Retina (tissue), 1 donor: ENCODE data around the gene RAI14.

Source experiments
- DNase-seq: peaks from one replicate; pipeline ENCODE4 v3.0.0-alpha.2; 2016

Gene RAI14

GRCh38 chr5:34680896-34681295, 24.8 kb downstream of the RAI14 start:
- no peak for DNase-seq

- no peak for DNase-seq
These were observed 26.9 kb downstream of the RAI14 start for GRCh38 chr5:34682926-34683623.

GRCh38 chr5:34684281-34684979, 28.3 kb downstream of the RAI14 start:
- DNase-seq: peak; percentile 64

DNA sequence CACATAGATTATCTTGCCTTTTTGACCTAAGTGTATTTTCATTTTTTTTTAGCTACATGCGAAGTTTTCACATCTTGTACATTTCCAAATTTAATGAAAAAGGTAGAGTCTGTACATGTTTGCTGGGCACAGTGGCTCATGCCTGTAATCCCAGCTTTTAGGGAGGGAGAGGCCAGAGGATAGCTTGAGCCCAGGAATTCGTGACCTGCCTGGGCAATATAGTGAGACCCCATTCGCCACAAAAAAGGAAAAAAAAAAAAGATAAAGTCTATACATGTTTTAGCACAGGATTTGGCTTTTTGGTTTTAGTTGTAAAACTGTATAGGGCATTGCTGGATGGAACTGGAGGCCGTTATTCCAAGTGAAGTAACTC, 28.8 kb downstream of the RAI14 start:
- DNase-seq: no peak

DNA sequence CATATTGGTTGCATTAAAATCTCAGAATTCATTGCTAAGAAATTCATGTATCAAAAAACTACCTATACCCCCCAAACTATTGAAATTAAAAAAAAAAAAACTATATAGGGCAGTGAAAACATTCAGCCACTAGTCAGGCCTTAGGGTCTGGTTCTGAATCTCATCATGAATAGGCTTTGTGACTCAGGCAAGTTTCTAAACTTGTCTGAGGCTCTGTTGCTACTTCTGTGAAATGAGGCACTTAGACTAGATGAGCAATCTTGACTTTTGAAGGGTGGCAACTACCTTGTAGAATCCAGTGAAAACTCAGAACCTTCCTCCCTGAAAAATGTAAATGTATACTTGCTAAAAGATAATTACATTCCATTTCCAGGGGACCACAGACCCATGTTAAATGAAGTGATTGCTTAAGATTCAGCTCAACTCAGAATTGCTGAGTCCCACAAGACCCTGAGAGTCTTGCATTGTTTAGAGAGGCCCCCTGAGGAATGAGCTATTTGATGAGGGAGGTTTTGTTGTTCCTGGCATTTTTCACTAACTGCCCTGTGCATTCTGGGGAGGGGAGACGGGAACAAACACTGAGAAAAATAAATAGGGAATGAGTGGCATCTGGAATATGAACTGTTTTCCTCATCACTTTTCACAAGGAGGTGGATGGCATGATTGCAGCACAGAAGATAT, 29.5 kb downstream of the RAI14 start:
- peak; percentile 49 for DNase-seq

- DNase-seq: no peak
These were observed 30.7 kb downstream of the RAI14 start for GRCh38 chr5:34686762-34687268.

GRCh38 chr5:34687269-34688011, 31.3 kb downstream of the RAI14 start:
- DNase-seq: no peak

GRCh38 chr5:34688015-34688810, 32.1 kb downstream of the RAI14 start:
- no peak for DNase-seq

- no peak for DNase-seq
These were observed 34.2 kb downstream of the RAI14 start for GRCh38 chr5:34690301-34690700.

- no peak for DNase-seq
These were observed 34.8 kb downstream of the RAI14 start for GRCh38 chr5:34690898-34691297.

DNA sequence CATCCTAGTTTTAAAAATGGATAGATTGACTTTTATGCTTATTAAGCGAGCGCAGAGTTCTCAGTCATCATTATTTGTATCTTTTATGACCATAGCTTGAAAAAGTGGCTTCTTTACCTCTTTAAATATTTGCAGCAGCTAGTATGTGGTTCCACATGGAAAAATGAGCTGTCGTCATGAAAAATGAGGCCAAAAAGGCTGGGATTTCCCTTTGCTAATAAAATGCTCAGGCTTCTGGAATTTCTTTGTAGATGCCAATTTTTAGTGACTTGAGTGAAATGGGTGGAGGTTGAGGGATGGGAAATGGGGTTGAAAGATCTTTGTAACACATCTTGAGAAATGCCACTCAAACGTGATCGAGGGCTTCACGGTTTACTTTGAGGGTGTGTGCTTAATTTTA, 35.2 kb downstream of the RAI14 start:
- no peak for DNase-seq

DNA sequence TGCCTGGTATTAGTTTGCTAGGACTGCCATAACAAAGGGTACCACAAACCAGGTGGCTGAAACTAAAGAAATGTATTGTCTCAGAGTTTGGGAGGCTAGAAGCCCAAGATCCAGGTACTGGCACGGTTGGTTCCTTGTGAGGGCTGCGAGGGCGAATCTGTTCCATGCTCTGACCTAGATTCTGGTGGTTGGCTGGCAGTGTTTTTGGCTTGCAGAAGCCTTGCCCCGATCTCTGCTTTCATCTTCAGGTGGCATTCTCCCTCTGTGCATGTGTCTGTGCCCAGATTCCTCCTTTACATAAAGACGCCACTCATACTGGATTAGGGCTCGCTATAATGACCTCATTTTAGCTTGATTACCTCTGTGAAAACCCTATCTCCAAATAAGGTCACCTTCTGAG, 36.7 kb downstream of the RAI14 start:
- DNase-seq: no peak

- no peak for DNase-seq
These were observed 37.9 kb downstream of the RAI14 start for GRCh38 chr5:34694012-34694411.

GRCh38 chr5:34694685-34695084, 38.6 kb downstream of the RAI14 start:
- DNase-seq: no peak

DNA sequence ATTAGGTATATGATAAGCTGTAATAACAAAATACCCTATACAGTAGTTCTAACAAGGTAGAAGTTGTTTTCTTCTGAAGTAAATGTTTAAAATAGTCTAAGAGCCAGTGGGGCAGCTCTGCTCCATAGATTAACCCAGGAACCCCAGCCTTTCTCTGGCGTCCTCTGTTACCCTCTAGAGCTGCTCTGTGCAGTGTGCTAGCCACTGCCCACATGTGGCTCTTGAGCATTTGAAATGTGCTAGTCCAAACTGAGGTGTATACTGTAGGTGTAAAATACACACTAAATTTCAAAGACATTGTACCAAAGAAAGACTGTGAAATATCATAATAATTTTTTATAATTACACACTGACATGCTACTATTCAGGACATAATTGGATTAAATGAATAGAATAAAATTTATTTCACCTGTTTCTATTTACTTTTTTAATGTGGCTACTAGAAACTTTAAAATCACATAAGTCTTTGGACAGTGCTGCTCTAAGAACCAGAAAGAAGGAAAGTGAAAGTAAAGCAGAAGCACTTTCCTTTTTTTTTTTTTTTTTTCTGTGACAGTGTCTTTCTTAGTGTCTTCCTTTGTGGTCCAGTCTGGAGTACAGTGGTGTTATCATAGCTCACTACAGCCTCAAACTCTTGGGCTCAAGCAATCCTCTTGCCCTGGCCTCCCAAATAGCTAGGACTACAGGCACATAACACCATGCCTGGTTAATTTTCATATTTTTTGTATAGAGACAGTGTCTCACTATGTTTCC, 39.3 kb downstream of the RAI14 start:
- DNase-seq: no peak

DNA sequence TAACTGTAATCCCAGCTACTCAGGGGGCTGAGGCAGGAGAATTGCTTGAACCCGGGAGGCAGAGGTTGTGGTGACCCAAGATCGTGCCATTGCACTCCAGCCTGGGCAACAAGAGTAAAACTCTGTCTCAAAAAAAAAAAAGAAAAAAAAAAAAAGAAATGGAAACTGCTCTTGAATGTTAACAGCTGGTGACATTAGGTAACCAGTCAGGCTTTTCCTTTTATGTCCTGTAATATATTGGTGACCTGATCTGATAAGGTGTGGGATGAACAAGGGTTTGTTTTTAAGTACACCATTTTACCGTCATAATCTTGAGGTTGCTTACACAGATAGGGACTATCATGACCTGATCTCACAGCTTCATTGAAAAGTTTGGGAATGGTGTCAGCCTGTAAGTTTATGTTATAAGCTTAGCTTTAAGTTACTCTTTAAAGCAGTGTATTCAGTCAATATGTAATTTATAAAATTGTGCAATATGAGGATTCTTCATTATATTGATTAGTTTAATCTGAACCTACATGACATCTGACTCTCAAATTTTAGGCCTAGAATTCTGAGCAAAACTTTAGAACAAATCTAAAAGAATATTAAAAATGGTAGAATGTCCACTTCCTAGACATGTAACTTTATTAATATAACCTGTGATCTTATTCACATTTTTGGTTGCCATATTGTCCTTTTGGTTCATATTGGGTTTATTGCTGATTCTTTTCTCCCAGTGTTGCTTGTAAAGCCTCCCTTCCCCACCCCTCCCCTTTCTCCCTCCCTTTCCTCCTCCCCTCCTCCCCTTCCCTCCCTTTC, 41.4 kb downstream of the RAI14 start:
- DNase-seq: no peak

GRCh38 chr5:34698109-34698419, 41.9 kb downstream of the RAI14 start:
- no peak for DNase-seq

DNA sequence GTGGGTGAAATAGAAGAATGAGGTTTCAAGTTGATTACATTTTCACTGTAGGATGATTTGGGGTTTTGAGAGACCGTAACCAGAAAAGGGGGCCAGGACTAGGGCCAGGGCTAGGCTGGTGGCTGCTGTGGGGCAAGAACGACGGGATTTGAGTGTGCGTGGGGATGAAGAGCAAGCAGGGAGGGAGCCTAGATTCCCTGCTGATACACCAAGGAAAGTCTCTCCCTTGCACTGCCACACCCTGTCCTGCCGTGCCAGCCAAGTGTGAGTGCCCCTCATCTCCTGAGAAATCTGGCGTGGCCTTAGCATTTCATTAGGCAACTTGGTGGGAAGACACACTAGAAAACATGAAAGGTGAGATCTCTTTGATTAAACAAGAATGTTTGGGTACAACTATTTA, 42.6 kb downstream of the RAI14 start:
- DNase-seq: no peak

DNA sequence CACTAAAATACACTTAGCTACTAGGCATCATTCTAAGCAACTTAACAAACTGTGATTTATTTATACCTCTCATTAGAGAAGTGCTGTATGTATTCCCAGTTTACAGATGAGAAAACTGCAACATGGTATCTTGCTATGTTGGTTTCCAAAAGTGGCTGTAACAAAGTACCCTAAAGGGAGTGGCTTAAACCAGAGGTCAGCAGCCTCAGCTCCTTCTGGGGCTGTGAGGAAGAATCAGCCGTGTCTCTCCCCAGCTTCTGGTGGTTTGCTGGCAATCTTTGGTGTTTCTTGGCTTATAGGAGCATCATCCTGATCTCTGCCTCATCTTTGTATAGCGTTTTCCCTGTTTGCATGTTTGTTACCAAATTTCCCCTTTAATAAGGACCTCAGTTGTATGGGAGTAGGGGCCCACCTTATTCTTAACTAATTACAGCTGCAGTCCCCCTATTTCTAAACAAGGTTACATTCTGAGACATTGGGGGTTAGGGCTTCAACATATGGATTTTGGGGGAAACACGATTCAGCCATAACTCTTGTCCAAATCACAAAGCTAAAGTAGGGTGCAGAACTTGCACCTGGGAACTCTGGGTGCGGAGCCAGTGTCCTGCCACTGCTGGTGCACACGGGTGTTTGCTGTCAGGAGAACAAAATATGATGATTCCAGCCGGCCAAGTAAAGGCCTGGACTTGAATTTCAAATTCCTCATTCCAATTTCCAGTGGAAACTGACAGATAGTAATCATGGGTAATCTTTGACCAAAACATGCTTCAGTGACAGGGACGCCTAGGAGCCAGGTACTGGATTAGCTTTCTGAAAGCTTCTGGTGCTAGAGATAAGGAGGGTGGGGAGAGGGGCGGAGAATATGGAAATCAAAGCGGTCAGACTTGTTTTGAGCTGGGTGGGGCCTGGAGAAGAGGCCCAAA, 43.3 kb downstream of the RAI14 start:
- no peak for DNase-seq

DNA sequence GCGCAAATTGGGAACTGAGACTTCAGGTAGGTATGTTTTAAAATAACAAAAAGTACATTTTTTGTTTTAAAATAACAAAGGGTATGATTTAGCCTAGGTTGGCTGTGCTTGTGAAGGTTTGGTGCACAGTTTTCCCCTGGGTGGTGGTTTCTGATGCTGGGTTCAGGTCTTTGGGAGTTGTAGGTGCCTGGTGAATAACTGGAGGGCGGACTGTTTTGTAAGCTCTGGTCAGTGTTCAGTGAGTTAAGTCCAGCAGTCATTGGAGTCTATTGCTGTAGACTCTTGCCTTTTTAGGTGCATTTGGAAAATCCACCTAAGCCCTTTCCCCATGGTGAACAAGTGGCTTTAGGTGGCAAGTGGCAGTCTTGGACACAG, 43.9 kb downstream of the RAI14 start:
- DNase-seq: no peak
